GM18867 (cell line): Measurements from ENCODE around the gene ANAPC16.
"Not testable (repeated sequence)": the region's sequence is repeated elsewhere in the genome, so short reads cannot be mapped to it uniquely, and the experiment has no call there.

ENCODE experiments used
- ATAC-seq: cut with Tn5 transposase; IDR thresholded peaks from one replicate; pipeline ENCODE4 v1.9.1; 2021; ENCODE audit warnings: mild to moderate bottlenecking, moderate library complexity; ENCODE audit not compliant: unreplicated experiment

ANAPC16 gene

GRCh38 chr10:72215611-72216549, at the start of gene ANAPC16, which contains the start of gene ASCC1:
Gene ANAPC16, plus strand, starts transcription at chr10:72216012. Its CDS starts 7,903 bp downstream, at chr10:72223915.
Gene ASCC1, minus strand, starts transcription at chr10:72216276. Its CDS starts 2,978 bp downstream, at chr10:72213298.
- peak; percentile 84 for ATAC-seq

- no peak for ATAC-seq
These were observed 48.7 kb upstream of the ANAPC16 start for GRCh38 chr10:72167118-72167517.

GRCh38 chr10:72170263-72170662, 45.5 kb upstream of the ANAPC16 start:
- ATAC-seq, result no peak

- ATAC-seq, result no peak
These were observed 45.1 kb upstream of the ANAPC16 start for GRCh38 chr10:72170733-72171132.

- no peak for ATAC-seq
These were observed 44.6 kb upstream of the ANAPC16 start for GRCh38 chr10:72171175-72171630.

GRCh38 chr10:72173262-72173618, 42.6 kb upstream of the ANAPC16 start:
- ATAC-seq, result no peak

GRCh38 chr10:72173619-72174296, 42.1 kb upstream of the ANAPC16 start:
- ATAC-seq, result peak; percentile 63

- peak; percentile 17 for ATAC-seq
These were observed 41.5 kb upstream of the ANAPC16 start for GRCh38 chr10:72174297-72174662.

- ATAC-seq, result no peak
These were observed 40.7 kb upstream of the ANAPC16 start for GRCh38 chr10:72175149-72175548.

- no peak for ATAC-seq
These were observed 39.1 kb upstream of the ANAPC16 start for GRCh38 chr10:72176701-72177100.

GRCh38 chr10:72177454-72177853, 38.4 kb upstream of the ANAPC16 start:
- no peak for ATAC-seq

GRCh38 chr10:72184156-72184555, 31.7 kb upstream of the ANAPC16 start:
- no peak for ATAC-seq

- ATAC-seq, result no peak
These were observed 29.4 kb upstream of the ANAPC16 start for GRCh38 chr10:72186258-72186981.

- ATAC-seq, result no peak
These were observed 28.9 kb upstream of the ANAPC16 start for GRCh38 chr10:72186982-72187330.

- ATAC-seq, result no peak
These were observed 20.9 kb upstream of the ANAPC16 start for GRCh38 chr10:72194949-72195348.

- ATAC-seq, result no peak
These were observed 14.9 kb upstream of the ANAPC16 start for GRCh38 chr10:72200883-72201282.

- no peak for ATAC-seq
These were observed 14.5 kb upstream of the ANAPC16 start for GRCh38 chr10:72201293-72201692.

- no peak for ATAC-seq
These were observed 11.5 kb upstream of the ANAPC16 start for GRCh38 chr10:72204296-72204695.

- ATAC-seq, result no peak
These were observed 11.1 kb upstream of the ANAPC16 start for GRCh38 chr10:72204724-72205123.

- ATAC-seq, result no peak
These were observed 9.1 kb upstream of the ANAPC16 start for GRCh38 chr10:72206511-72207229.

- ATAC-seq, result not testable (repeated sequence)
These were observed 7.3 kb upstream of the ANAPC16 start for GRCh38 chr10:72208526-72208925.
